Rectal smooth muscle tissue (tissue), 1 donor: Measurements from ENCODE around the gene FOXP1.

Experiments
- H3K27ac ChIP-seq: one replicate; pipeline ENCODE4 v1.7.0; 2013; ENCODE audit warnings: low read depth, low read length, inconsistent platforms
- H3K27me3 ChIP-seq: one replicate; pipeline ENCODE4 v1.7.0; 2013; ENCODE audit warnings: low read length; ENCODE audit not compliant: control insufficient read depth, insufficient read depth
- H3K36me3 ChIP-seq: one replicate; pipeline ENCODE4 v1.7.0; 2013; ENCODE audit warnings: low read length; ENCODE audit not compliant: control insufficient read depth, insufficient read depth
- H3K4me1 ChIP-seq: one replicate; pipeline ENCODE4 v1.7.0; 2013; ENCODE audit warnings: low read length; ENCODE audit not compliant: control insufficient read depth, insufficient read depth
- H3K4me3 ChIP-seq: one replicate; pipeline ENCODE4 v1.7.0; 2013; ENCODE audit warnings: low read length
- H3K9ac ChIP-seq: one replicate; pipeline ENCODE4 v1.7.0; 2013; ENCODE audit warnings: low read length

FOXP1 gene

DNA sequence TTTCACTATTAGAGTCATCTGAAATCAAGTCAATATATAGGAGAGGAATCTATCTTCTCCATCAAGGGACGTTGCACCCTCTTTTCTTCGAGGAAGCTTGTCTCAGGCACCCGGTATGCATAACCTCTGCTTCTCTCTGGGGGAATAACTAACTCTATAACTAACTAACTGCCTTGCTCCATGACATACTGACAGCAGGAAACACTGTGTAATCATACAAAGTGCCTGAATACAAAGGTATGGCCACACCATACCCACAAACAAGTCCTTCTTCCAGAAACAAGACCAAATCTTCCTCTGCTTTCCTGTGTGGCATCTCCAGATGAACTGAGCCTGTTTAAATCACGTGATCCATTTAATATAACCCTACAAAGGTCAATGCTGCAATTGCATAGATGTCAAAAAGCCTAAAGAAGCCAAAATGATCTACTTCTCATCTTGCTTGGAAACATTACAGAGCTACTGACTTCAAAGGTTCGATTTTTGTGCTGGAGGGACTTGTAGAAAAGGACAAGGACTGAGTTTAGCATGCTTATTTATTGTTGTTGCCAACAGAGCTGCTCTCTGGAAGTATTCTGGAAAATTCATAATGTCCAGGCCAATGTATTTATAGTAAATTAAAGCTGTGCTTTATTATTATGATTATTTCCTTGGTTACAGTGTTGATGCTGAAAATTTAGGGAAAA is 380.5 kb downstream of the FOXP1 start:
- H3K27me3 ChIP-seq, result no peaks in the 10 kb centered on the region
- H3K27ac ChIP-seq, result peak overlapping the region; percentile 91
- peaks cover 51% of the 10 kb centered on the region for H3K4me1 ChIP-seq
- H3K4me3 ChIP-seq, result no peak overlapping the region
- H3K9ac ChIP-seq, result no peak overlapping the region
- H3K36me3 ChIP-seq, result no peaks in the 10 kb centered on the region

DNA sequence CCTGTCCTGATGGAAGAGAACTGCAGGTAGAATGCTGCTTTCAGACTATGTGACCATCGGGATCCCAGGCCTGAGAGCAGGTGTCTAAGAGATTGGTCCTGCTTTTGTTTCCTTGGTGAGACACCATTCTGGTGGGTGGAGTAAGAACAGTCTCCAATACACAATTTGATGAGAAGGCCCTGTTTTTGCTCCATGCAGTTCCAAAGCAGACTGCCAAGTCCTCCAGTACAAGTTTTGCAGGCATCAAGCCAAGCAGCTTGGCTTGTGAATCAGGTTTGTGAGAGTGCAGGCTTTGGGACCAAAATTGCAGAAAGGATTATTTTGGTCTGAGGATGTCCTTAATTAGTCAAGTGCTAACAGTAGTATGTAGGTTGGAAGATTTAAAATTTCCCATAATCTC is 381.6 kb downstream of the FOXP1 start:
- Histone ChIP-seq H3K9ac (no peak overlapping the region), H3K4me3 (no peak overlapping the region), H3K27ac (peak overlapping the region; percentile 91), H3K36me3 (no peaks in the 10 kb centered on the region), H3K4me1 (peaks cover 48% of the 10 kb centered on the region), H3K27me3 (no peaks in the 10 kb centered on the region)

DNA sequence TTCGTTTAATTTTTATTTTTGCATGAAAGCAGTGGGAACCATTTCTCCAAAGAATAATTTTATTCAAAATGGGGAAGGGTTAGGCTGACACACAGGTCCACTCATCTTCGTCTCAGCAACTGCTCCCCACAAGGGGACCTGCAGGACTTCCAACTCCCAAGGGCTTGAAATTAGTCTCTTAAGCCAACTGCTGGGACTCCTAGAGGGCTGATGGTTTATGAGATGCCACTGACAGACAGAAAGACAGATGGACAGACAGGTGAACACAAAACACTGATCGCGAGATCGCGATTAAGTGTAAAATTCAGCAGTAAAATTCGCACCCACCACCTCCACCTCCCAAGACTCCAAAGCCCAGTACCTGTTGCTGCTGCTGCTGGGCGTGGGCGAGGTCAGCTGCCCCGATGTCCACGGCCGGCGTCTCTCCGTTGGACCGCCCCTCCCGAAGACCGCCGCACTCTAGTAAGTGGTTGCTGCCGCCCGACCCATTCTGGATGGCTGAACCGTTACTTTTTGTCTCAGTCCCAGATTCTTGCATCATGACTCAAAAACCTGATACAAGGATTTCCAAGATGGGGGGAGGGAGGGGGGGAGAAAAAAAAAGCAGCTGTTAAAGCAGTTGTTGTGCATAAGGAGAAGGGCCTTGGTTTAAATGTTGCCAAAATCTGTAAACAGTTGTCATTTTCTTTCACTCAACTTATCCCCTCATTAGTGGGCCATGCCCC is 385.5 kb downstream of the FOXP1 start:
- Histone ChIP-seq H3K4me1 (peaks cover 20% of the 10 kb centered on the region), H3K27ac (no peak overlapping the region), H3K9ac (no peak overlapping the region), H3K36me3 (peaks cover 4% of the 10 kb centered on the region), H3K27me3 (no peaks in the 10 kb centered on the region), H3K4me3 (no peak overlapping the region)

DNA sequence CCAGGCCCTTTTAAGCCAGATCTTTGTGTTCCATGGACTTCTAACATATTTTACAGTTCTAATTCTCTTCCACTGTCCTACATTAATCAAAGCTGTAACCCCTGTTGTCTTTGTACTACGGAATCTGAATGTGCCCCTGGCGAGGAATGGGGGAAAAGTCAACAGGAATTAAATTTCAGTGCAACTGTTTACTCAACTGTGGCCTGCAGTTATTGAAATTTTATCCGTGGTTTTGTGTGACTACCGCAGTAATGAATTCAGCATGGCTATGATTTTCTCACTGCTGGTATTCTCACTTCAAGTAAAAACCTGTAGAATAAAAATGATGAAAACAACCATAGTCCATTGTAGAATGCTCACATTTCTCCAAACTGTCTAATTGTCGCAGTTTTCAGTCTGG is 388.0 kb downstream of the FOXP1 start:
- Histone ChIP-seq H3K36me3 (peaks cover 4% of the 10 kb centered on the region), H3K4me1 (peaks cover 9% of the 10 kb centered on the region), H3K27me3 (no peaks in the 10 kb centered on the region), H3K9ac (no peak overlapping the region), H3K27ac (no peak overlapping the region), H3K4me3 (no peak overlapping the region)

DNA sequence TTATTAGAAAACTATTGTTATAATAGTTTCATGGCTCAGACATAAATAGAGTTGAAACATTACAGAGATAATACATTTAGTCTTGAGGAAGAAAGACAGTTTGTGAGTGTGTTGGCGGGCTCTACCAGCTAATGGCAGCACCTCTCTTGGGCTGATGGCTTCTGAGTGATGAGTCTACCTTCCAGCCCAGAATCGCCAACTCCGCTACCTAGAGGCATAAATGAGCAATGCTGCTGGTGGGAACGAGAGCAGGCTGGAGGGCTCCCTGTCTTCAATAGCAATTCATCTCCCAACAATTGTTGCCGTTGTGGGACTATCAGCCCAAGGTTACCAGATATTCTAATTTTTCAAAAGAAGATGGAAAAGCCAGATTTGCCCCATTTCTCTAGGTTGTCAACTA is 388.7 kb downstream of the FOXP1 start:
- H3K27me3 ChIP-seq, result no peaks in the 10 kb centered on the region
- no peak overlapping the region for H3K4me3 ChIP-seq
- H3K36me3 ChIP-seq, result peaks cover 4% of the 10 kb centered on the region
- no peak overlapping the region for H3K9ac ChIP-seq
- H3K27ac ChIP-seq, result no peak overlapping the region
- H3K4me1 ChIP-seq, result peaks cover 9% of the 10 kb centered on the region

DNA sequence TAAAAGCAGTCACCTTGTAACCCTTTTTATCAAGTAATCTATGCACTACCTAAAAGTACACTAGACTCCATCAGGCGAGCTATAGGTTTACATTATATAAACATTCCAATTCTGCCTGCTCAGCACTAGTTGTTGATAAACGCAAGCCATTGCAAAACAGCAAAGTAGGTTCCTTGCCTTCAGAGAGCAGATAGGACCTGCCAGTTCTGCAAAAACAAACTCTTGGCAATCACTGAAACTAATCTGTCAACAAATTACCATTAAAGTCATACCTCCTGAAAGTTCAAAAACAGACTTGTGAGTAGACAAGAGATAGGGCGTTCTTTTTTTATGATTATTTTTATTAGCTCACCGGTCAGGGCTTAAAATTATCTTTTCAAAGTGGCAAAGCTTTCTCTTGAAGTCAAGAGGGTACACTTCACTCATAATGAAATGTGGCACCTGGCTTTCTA is 392.5 kb downstream of the FOXP1 start:
- Histone ChIP-seq H3K27ac (no peak overlapping the region), H3K4me3 (no peak overlapping the region), H3K36me3 (peaks cover 4% of the 10 kb centered on the region), H3K4me1 (peaks cover 4% of the 10 kb centered on the region), H3K9ac (no peak overlapping the region), H3K27me3 (no peaks in the 10 kb centered on the region)

DNA sequence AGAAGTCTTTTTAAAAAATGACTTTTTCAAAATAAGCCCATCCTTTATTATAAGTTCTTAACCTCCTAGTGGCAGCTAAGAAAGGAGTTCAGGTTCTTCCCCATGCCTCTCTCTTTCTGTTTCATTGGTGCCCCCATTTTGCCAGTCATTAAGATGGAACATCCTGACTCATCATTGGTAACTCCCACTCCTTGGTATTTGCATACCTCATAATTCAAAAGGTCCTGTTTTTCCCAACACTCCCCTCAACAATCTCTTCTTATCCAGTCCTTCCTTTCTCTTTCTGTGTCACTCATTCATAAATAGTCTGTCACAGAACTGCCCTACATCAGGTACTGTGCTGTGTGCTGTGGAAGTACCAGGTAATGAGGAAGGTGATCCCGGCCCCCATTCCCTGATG is 394.0 kb downstream of the FOXP1 start:
- H3K9ac ChIP-seq, result no peak overlapping the region
- H3K27me3 ChIP-seq, result no peaks in the 10 kb centered on the region
- H3K4me3 ChIP-seq, result no peak overlapping the region
- peaks cover 4% of the 10 kb centered on the region for H3K4me1 ChIP-seq
- H3K27ac ChIP-seq, result no peak overlapping the region
- peaks cover 4% of the 10 kb centered on the region for H3K36me3 ChIP-seq

DNA sequence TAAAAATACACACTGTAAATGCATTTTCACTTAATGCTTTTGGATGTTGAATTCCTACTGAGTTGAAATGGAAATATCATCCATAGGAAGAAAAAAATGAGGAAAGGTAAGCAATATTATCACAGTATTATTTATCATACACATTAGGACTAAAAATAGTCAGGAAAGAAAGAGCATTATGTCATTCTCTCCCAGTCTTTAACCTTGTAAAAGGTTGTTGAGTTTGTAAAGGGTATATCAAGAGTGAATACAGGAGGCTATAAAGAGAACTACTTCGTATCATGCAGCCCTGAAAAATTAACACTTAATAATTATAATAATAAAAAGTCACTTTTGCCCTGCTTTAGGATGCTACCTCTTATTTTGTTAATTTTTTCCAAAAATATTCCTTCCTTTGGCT is 395.8 kb downstream of the FOXP1 start:
- no peak overlapping the region for H3K4me3 ChIP-seq
- peaks cover 4% of the 10 kb centered on the region for H3K36me3 ChIP-seq
- H3K4me1 ChIP-seq, result peaks cover 7% of the 10 kb centered on the region
- H3K27ac ChIP-seq, result no peak overlapping the region
- H3K27me3 ChIP-seq, result no peaks in the 10 kb centered on the region
- no peak overlapping the region for H3K9ac ChIP-seq

DNA sequence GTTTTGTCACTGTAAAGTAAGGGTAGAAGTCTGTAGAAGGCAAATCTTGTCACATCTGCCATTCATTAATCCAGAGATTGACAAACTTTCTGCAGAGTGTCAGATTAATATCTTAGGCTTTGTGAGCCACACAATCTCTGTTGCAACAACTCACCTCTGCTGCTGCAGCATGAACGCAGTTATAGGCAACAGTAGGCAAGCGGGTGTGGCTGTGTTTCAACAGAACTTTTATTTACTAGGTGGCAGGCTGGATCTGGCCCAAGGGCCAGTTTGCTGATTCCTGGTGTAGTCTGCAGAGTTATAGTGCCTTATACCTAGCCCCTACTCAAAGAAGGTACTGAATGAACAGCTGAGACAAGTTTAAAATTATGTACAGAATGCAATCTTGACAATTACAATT is 396.7 kb downstream of the FOXP1 start:
- no peak overlapping the region for H3K27ac ChIP-seq
- peaks cover 4% of the 10 kb centered on the region for H3K36me3 ChIP-seq
- no peak overlapping the region for H3K4me3 ChIP-seq

DNA sequence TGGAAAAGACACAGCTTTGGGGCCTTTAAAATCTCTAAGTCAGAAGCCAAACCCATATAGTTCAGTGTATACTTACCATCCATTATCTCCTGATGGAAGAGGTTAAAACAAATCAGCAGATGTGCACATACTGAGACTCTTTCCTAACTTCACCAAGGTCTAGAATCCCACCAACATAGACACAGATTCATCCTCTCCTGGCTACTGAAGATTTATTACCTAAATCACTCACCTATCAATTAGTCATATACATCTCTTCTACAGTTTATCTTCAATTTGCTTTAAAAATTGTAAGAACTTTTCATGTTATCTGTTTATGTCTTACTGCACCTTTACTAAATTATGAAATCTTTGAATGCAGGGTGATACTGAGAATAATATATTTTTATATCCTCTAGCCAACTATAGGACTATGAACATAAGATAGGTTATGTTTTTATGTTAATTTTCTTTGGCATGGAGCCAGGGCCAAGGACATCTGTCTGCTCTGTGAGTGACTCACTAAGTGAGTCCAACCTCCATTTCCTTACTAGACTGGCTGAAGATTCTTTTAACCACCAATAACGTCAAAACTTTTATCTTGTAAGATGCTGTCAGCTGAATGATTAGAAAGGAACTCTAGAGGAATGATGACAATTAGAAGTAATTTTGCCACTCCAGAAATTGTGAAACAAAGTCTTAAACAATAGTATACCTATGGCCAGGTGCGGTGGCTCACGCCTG is 397.6 kb downstream of the FOXP1 start:
- H3K27me3 ChIP-seq, result no peaks in the 10 kb centered on the region
- H3K4me1 ChIP-seq, result peaks cover 4% of the 10 kb centered on the region
- H3K4me3 ChIP-seq, result no peak overlapping the region
- H3K27ac ChIP-seq, result no peak overlapping the region
- no peak overlapping the region for H3K9ac ChIP-seq
- H3K36me3 ChIP-seq, result peaks cover 4% of the 10 kb centered on the region

More for the DNA sequence above, 396.7 kb downstream of the FOXP1 start:
- no peak overlapping the region for H3K9ac ChIP-seq
- no peaks in the 10 kb centered on the region for H3K27me3 ChIP-seq
- H3K4me1 ChIP-seq, result peaks cover 7% of the 10 kb centered on the region

DNA sequence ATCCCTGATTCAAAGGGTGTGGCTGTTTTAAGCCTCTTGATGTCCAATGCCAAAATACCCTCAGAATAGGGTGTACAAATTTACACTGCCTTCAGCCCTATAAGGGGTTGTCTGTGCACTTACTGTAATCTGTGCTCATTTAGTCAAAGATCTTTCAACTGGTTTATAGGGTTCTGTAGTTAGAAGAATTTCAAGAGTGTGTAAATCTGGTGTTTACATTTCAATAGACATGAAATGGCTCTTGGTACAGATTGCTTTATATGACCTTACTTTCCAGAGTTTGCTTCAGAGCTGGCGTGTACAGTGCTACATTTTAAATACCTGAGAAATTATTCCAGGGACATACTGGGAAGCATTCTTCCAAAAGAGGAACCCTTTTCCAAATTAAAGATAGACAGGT is 399.3 kb downstream of the FOXP1 start:
- Histone ChIP-seq H3K4me3 (no peak overlapping the region), H3K9ac (no peak overlapping the region), H3K36me3 (peaks cover 4% of the 10 kb centered on the region), H3K27me3 (no peaks in the 10 kb centered on the region), H3K27ac (no peak overlapping the region), H3K4me1 (peaks cover 4% of the 10 kb centered on the region)

DNA sequence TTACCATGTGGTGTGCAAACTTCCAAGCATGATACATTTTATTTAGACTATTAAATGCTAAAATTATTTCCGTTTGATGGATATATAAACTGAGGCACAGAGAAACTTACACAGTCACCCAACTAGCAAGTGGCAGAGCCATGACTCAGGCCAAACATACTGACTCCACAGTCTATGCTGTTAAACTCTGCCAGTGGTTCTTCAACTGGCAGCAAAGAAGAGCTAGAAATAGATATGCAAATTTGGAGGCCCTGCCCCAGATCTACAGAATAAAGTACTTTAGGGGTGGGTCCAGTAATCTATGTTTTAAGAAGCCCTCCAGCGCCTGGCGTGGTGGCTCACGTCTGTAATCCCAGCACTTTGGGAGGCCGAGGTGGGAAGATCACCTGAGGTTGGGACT is 400.0 kb downstream of the FOXP1 start:
- Histone ChIP-seq H3K9ac (no peak overlapping the region), H3K4me1 (peaks cover 4% of the 10 kb centered on the region), H3K27me3 (no peaks in the 10 kb centered on the region)

More for the DNA sequence above, 400.0 kb downstream of the FOXP1 start:
- no peak overlapping the region for H3K27ac ChIP-seq
- no peak overlapping the region for H3K4me3 ChIP-seq
- H3K36me3 ChIP-seq, result peaks cover 4% of the 10 kb centered on the region
